Measurements from ENCODE around the gene THRSP. TPM values are rescaled to one million over a fixed set of nuclear protein-coding genes. Genes with fewer than 3 reads are reported as not detected.

The THRSP gene
- total and polyA plus RNA-seq, 2 donors from 2014 or later = 6.4 TPM; not detected in 1

GRCh38 chr11:78061921-78062311 is 1.7 kb upstream of the THRSP start:
- no peak overlapping the region for H3K4me3 ChIP-seq (ENCODE audit: low read length in 3 of 3)
- DNase-seq (peak in 3 of 5 donors; percentile 24 to 39 (median 31)), FAIRE-seq (no peak)
- peaks cover 0 to 9% (median 5%) of the 10 kb centered on the region in 3 donors for H3K4me1 ChIP-seq (ENCODE audit: control insufficient read depth in 2 of 3, insufficient read depth in 2 of 3, low read depth in 1 of 3, low read length in 3 of 3)
- no peak overlapping the region for H3K9ac ChIP-seq (ENCODE audit: low read length in 3 of 3)
- no peaks in the 10 kb centered on the region for H3K9me3 ChIP-seq (ENCODE audit: control insufficient read depth in 2 of 3, insufficient read depth in 1 of 3, low read length in 3 of 3)
- intact Hi-C loops (cut with DNase I) = no loop called here
- no peaks in the 10 kb centered on the region for H3K36me3 ChIP-seq (ENCODE audit: control insufficient read depth in 2 of 3, insufficient read depth in 3 of 3, low read length in 3 of 3)
- no peak overlapping the region for H3K27ac ChIP-seq (ENCODE audit: low read depth in 2 of 2, low read length in 2 of 2)
- H3K27me3 ChIP-seq (ENCODE audit: control insufficient read depth, insufficient read depth, low read length) = no peaks in the 10 kb centered on the region
- no peak for TF ChIP-seq CTCF (IDR thresholded peaks at IDR 0.05; ENCODE audit: borderline replicate concordance, extremely low read depth, insufficient read depth)

GRCh38 chr11:78062671-78063070 is 990 bp upstream of the THRSP start:
- Histone ChIP-seq H3K4me1 (ENCODE audit: control insufficient read depth in 2 of 3, insufficient read depth in 2 of 3, low read depth in 1 of 3, low read length in 3 of 3) (peaks cover 0 to 9% (median 5%) of the 10 kb centered on the region in 3 donors), H3K9ac (ENCODE audit: low read length in 3 of 3) (no peak overlapping the region), H3K36me3 (ENCODE audit: control insufficient read depth in 2 of 3, insufficient read depth in 3 of 3, low read length in 3 of 3) (peaks cover under 1 to 2% (median 2%) of the 10 kb centered on the region in 3 donors), H3K9me3 (ENCODE audit: control insufficient read depth in 2 of 3, insufficient read depth in 1 of 3, low read length in 3 of 3) (no peaks in the 10 kb centered on the region), H3K27ac (ENCODE audit: low read depth in 2 of 2, low read length in 2 of 2) (no peak overlapping the region), H3K27me3 (ENCODE audit: control insufficient read depth, insufficient read depth, low read length) (no peaks in the 10 kb centered on the region), H3K4me3 (ENCODE audit: low read length in 3 of 3) (no peak overlapping the region)
- TF ChIP-seq CTCF (IDR thresholded peaks at IDR 0.05; ENCODE audit: borderline replicate concordance, extremely low read depth, insufficient read depth) = no peak
- intact Hi-C loops (cut with DNase I) = no loop called here
- DNase-seq = peak in 1 of 5 donors; percentile 7
- no peak for FAIRE-seq

GRCh38 chr11:78065203-78065602 is 1.5 kb downstream of the THRSP start:
- TF ChIP-seq CTCF (IDR thresholded peaks at IDR 0.05; ENCODE audit: borderline replicate concordance, extremely low read depth, insufficient read depth) = no peak
- DNase-seq (peak in 1 of 5 donors; percentile 7), FAIRE-seq (no peak)
- no peak overlapping the region for H3K4me3 ChIP-seq (ENCODE audit: low read length in 3 of 3)
- intact Hi-C loops (cut with DNase I) = no loop called here
- H3K27me3 ChIP-seq (ENCODE audit: control insufficient read depth, insufficient read depth, low read length) = no peaks in the 10 kb centered on the region
- H3K9me3 ChIP-seq (ENCODE audit: control insufficient read depth in 2 of 3, insufficient read depth in 1 of 3, low read length in 3 of 3) = no peaks in the 10 kb centered on the region
- no peak overlapping the region for H3K9ac ChIP-seq (ENCODE audit: low read length in 3 of 3)
- no peak overlapping the region for H3K27ac ChIP-seq (ENCODE audit: low read depth in 2 of 2, low read length in 2 of 2)
- peaks cover 2 to 8% (median 6%) of the 10 kb centered on the region in 3 donors for H3K36me3 ChIP-seq (ENCODE audit: control insufficient read depth in 2 of 3, insufficient read depth in 3 of 3, low read length in 3 of 3)
- peaks cover 0 to 9% (median 5%) of the 10 kb centered on the region in 3 donors for H3K4me1 ChIP-seq (ENCODE audit: control insufficient read depth in 2 of 3, insufficient read depth in 2 of 3, low read depth in 1 of 3, low read length in 3 of 3)

- no peak for TF ChIP-seq CTCF (IDR thresholded peaks at IDR 0.05; ENCODE audit: borderline replicate concordance, extremely low read depth, insufficient read depth)
- Histone ChIP-seq H3K4me1 (ENCODE audit: control insufficient read depth in 2 of 3, insufficient read depth in 2 of 3, low read depth in 1 of 3, low read length in 3 of 3) (peaks cover 0 to 4% (median 2%) of the 10 kb centered on the region in 3 donors), H3K27ac (ENCODE audit: low read depth in 2 of 2, low read length in 2 of 2) (no peak overlapping the region), H3K36me3 (ENCODE audit: control insufficient read depth in 2 of 3, insufficient read depth in 3 of 3, low read length in 3 of 3) (peaks cover 2 to 13% (median 12%) of the 10 kb centered on the region in 3 donors), H3K9me3 (ENCODE audit: control insufficient read depth in 2 of 3, insufficient read depth in 1 of 3, low read length in 3 of 3) (no peaks in the 10 kb centered on the region), H3K27me3 (ENCODE audit: control insufficient read depth, insufficient read depth, low read length) (no peaks in the 10 kb centered on the region), H3K4me3 (ENCODE audit: low read length in 3 of 3) (no peak overlapping the region), H3K9ac (ENCODE audit: low read length in 3 of 3) (no peak overlapping the region)
- intact Hi-C loops (cut with DNase I) = no loop called here
- no peak for DNase-seq
- FAIRE-seq = no peak
These were observed 2.8 kb downstream of the THRSP start for GRCh38 chr11:78066471-78066870.
